Left lung (tissue), 10 donors: Measurements from ENCODE around the gene NFKBIZ. TPM values are rescaled to one million over a fixed set of nuclear protein-coding genes. Genes with fewer than 3 reads are reported as not detected.
"Not testable (repeated sequence)": the region's sequence is repeated elsewhere in the genome, so short reads cannot be mapped to it uniquely, and the experiment has no call there.

Source experiments
- ATAC-seq: fragments of 200-7000 bp; cut with Tn5 transposase; one replicate; pipeline ENCODE4 v1.9.1; 2020; ENCODE audit warnings: moderate library complexity
- DNase-seq, 4 donors: peaks; one replicate each; pipeline ENCODE4 v3.0.0-alpha.2; 2013 to 2020
- H3K27ac ChIP-seq, 2 donors: fragments of 200-600 bp; sonication (generic) in 1 of 2; one replicate each; pipeline versions ENCODE4 v1.5.0 to v1.8.0; 2020 to 2021
- H3K27me3 ChIP-seq, 2 donors: fragments of 200-600 bp; sonication (generic) in 1 of 2; one replicate each; pipeline versions ENCODE4 v1.5.0 to v1.8.0; 2020 to 2021
- H3K36me3 ChIP-seq, 2 donors: fragments of 200-600 bp; sonication (generic) in 1 of 2; one replicate each; pipeline versions ENCODE4 v1.5.0 to v1.8.0; 2020 to 2021
- H3K4me1 ChIP-seq, 2 donors: fragments of 200-600 bp; one replicate each; pipeline ENCODE4 v1.8.0; 2021
- H3K4me3 ChIP-seq, 2 donors: fragments of 200-600 bp; sonication (generic) in 1 of 2; one replicate each; pipeline versions ENCODE4 v1.5.0 to v1.8.0; 2020 to 2021; ENCODE audit warnings: mild to moderate bottlenecking in 1 of 2
- H3K9me3 ChIP-seq, 2 donors: fragments of 200-600 bp; sonication (generic) in 1 of 2; one replicate each; pipeline versions ENCODE4 v1.5.0 to v1.8.0; 2020 to 2021
- intact Hi-C, 2 donors: fragments of 100-400 bp; cut with DNase I; formaldehyde crosslinking; loops; one replicate each; pipeline versions ENCODE4 v1.11.2 to v1.14.2; 2022
- polyA plus RNA-seq, 6 donors: library from polyadenylated mRNA; unstranded; fragments of 120-200 nt; gene quantifications; one replicate each; pipeline ENCODE4 v1.2.1, GENCODE V29; 2013; ENCODE audit not compliant: insufficient read length in 6 of 6
- total RNA-seq, 2 donors: library from RNA; stranded (reverse); fragmentation: NEBNext Ultra II Directional; extraction: Animal tissue kit (Norgen Biotek cat#: 25700); gene quantifications; one replicate each; pipeline ENCODE4 v1.2.1, GENCODE V29; 2021
- TF ChIP-seq, protein P1 (sequence below), 2 donors: fragments of 200-600 bp; sonication (generic) in 1 of 2; IDR thresholded peaks; one replicate each; pipeline versions ENCODE4 v1.5.0 to v1.8.0; 2021; ENCODE audit warnings: antibody characterized with exemption in 2 of 2
- donor health status: DM: no; HTN: yes; CAD: no.
- donor health status: DM: no; HTN: no; CAD: no.

Gene NFKBIZ
- total and polyA plus RNA-seq, 8 donors: 19.2 to 125 (median 42.6) TPM

DNA sequence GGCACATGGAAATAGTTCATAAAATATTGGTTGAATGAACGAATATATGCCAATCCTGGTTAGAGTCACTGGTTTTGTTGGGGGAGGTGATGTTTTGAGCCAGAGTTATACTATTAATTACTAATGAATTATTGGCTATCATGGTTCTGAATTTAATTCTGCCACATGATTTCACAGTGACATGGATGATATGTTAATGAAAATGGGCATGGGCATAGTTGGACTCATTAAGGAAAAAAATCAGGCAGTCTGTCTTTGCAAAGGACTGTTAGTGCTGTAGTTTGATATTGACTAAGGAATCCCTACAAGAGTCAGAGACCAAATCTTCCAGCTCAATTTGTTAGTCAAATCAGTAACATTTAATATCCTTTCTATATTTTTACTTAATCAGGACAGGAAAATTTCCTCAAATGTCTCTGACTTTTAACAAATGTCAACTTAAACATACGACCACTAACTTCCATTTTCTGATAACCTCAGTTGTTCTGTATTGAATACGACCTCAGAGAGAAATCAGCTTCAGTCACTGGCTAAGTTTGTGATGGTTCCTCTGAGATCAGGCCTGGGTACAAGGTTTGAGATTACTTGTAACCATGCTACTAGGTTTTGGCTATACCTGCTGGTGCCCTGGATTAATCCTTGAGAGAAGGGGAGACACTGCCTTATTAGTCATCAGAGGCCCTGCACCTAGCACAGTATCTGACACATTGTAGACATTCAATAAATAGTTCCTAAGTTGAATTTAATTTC lies 13.3 kb downstream of the NFKBIZ start:
- no peak overlapping the region for H3K4me3 ChIP-seq
- DNase-seq (no peak), ATAC-seq (peak; percentile 12)
- H3K4me1 ChIP-seq: peaks cover 0 to 4% of the 10 kb centered on the region in 2 donors
- H3K9me3 ChIP-seq: no peaks in the 10 kb centered on the region
- intact Hi-C loops: no loop called here
- H3K27me3 ChIP-seq: no peaks in the 10 kb centered on the region
- H3K27ac ChIP-seq: peak overlapping the region in 1 of 2 donors; percentile 33
- TF ChIP-seq, protein P1, sequence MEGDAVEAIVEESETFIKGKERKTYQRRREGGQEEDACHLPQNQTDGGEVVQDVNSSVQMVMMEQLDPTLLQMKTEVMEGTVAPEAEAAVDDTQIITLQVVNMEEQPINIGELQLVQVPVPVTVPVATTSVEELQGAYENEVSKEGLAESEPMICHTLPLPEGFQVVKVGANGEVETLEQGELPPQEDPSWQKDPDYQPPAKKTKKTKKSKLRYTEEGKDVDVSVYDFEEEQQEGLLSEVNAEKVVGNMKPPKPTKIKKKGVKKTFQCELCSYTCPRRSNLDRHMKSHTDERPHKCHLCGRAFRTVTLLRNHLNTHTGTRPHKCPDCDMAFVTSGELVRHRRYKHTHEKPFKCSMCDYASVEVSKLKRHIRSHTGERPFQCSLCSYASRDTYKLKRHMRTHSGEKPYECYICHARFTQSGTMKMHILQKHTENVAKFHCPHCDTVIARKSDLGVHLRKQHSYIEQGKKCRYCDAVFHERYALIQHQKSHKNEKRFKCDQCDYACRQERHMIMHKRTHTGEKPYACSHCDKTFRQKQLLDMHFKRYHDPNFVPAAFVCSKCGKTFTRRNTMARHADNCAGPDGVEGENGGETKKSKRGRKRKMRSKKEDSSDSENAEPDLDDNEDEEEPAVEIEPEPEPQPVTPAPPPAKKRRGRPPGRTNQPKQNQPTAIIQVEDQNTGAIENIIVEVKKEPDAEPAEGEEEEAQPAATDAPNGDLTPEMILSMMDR (IDR thresholded peaks at IDR 0.05): no peak
- H3K36me3 ChIP-seq: peaks cover 3 to 58% of the 10 kb centered on the region in 2 donors

DNA sequence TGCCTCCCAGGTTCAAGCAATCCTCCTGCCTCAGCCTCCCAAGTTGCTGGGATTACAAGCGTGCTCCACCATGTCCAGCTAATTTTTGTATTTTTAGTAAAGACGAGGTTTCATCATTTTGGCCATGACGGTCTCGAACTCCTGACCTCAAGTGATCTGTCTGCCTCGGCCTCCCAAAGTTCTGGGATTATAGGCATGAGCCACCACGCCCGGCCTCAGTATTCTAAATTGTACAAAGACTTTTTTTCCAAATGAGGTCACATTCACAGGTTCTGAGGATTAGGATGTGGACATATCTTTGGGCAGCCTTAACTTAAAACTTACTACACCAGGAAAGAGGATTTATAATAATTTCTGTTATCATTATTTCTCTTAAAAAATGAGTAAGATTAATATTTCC lies 15.6 kb downstream of the NFKBIZ start:
- H3K27ac ChIP-seq, H3K4me1 ChIP-seq, DNase-seq, H3K27me3 ChIP-seq, intact Hi-C loops, ATAC-seq, H3K4me3 ChIP-seq, H3K9me3 ChIP-seq: not testable (repeated sequence)
- H3K36me3 ChIP-seq: peaks cover 3 to 35% of the 10 kb centered on the region in 2 donors

DNA sequence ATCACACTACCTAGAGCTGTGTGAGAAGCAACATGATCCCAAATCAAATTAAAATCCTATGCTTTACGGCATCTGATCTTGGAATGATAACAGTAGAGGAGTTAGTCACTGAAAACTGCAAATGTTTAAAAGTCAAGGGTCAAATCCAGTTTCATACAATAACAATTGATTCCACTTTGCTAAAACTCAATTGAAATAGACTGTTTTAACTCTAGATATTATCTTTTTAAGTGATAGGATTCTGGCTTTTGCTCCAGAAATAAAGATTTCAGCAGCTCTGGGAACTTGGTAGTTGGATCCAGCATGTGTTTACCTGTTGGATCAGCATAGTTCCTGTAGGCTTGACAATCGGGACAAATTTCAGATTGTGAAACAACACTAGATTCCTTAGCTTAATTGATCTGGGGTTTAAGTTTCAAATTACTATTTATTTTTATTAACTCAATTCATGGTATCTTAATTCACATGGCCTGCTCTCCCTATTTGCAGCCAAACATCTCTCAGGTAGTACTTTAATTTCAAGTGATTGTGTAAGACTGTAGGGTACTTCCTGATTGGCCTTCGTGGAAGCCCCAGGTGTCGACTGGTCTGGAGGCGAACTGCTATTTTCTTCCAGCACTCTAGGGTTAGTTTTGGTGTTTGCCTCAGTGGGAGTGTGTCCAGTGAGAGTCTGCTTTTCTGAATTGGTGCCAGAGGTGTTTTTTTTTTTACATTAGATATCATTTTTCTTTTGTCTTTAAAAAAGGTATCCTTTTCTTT lies 16.6 kb downstream of the NFKBIZ start:
- DNase-seq: peak in 1 of 4 donors; percentile 39
- intact Hi-C loops: no loop called here
- Histone ChIP-seq H3K36me3 (peaks cover 1 to 25% of the 10 kb centered on the region in 2 donors), H3K9me3 (no peaks in the 10 kb centered on the region), H3K27me3 (no peaks in the 10 kb centered on the region), H3K4me1 (no peaks in the 10 kb centered on the region), H3K27ac (peak overlapping the region in 1 of 2 donors; percentile 28), H3K4me3 (no peak overlapping the region)
- TF ChIP-seq, protein P1 (IDR thresholded peaks at IDR 0.05): no peak
- peak; percentile 60 for ATAC-seq

DNA sequence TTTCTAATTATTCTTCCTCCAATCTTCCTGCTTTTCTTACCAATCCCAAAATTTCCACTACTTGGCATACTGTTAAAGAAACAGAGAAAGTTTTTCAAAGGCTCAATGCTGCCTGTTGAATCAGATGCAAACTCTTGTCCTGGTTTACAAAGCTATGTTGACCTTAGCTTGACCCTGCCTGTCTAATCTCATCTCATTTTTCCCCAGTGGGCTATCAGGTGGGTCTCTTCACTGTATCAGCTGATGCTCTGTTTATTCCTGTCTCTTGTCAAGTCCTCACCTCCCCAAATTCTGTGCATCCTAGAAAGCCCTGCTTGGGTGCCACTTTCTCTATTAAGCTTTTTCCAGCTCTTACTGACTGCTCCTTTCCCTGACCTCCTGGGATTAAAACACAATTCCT lies 18.2 kb downstream of the NFKBIZ start:
- TF ChIP-seq, protein P1 (IDR thresholded peaks at IDR 0.05): no peak
- Histone ChIP-seq H3K27ac (no peak overlapping the region), H3K4me3 (no peak overlapping the region), H3K9me3 (no peaks in the 10 kb centered on the region), H3K27me3 (no peaks in the 10 kb centered on the region), H3K36me3 (peaks cover 0 to 9% of the 10 kb centered on the region in 2 donors), H3K4me1 (no peaks in the 10 kb centered on the region)
- DNase-seq (no peak), ATAC-seq (no peak)
- intact Hi-C loops: no loop called here

DNA sequence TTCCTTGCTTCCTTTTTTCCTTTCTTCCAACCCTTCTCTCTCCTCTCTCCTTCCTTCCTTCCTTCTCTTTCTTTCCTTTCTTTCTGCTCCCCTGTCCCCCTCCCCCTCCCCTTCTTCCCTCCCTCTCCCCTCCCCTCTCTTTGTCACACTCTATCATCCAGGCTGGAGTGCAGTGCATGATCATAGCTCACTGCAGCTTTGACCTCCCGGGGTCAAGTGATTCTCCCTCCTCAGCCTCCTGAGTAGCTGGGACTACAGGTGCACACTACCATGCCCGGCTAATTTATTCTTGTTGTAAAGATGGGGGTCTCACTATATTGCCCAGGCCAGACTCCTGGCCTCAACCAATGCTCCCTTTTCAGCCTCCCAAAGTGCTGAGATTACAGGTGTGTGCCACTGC lies 18.7 kb downstream of the NFKBIZ start:
- Histone ChIP-seq H3K4me1 (no peaks in the 10 kb centered on the region), H3K36me3 (peaks cover 0 to 5% of the 10 kb centered on the region in 2 donors), H3K27ac (no peak overlapping the region), H3K4me3 (no peak overlapping the region), H3K27me3 (no peaks in the 10 kb centered on the region), H3K9me3 (no peaks in the 10 kb centered on the region)
- TF ChIP-seq, protein P1 (IDR thresholded peaks at IDR 0.05): no peak
- intact Hi-C loops: no loop called here
- DNase-seq (no peak), ATAC-seq (peak; percentile 20)
